GM21367 (cell line): ENCODE measurements around the gene PDE11A.

Experiments
- ATAC-seq: cut with Tn5 transposase; IDR thresholded peaks from one replicate; pipeline ENCODE4 v1.9.1; 2021; ENCODE audit not compliant: unreplicated experiment

Gene PDE11A

DNA sequence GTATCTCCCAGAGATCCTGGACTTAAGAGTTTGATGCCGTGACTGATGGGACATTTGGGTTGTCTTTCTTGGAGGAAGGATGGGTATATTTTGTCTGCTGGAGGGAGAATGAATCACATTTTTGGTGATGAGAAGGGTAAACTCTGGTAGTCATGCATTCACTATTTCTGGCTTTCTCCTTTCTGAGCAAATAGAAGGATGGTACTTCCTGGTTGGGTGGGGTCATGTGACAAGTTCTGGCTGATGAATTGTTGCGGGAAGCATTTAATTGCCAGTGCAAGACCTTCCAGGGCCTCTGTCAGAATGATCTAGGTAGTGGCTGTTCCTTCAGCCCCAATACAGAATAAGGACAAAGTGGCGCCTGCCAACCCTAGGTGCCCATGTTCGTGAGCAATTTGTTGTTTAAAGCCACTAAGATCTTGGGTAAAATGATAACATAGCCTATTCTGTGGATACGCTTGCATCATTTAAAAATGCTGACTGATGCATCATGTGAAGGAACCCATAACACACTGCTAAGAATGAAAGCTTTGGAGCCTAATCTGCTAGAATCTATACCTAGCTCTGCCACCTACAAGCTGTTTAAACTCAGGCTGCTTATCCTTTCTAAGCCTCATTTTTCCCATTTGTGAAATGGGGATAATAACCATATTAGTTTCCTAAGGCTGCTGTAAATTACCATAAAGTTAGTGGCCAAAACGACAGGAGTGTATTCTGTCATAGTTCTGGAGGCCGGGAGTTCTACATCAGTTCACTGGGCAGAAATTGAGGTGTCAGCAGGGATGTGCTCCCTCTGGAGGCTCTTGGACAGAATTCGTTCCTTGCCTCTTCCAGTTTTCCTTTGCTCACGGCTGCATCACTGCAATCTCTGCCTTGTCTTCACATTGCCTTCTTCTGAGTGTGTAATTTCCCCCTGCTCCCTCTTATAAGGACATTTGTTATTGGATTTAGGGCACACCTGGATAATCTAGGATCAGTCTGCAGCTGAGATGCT lies 398.7 kb downstream of the PDE11A start:
- ATAC-seq = no peak

DNA sequence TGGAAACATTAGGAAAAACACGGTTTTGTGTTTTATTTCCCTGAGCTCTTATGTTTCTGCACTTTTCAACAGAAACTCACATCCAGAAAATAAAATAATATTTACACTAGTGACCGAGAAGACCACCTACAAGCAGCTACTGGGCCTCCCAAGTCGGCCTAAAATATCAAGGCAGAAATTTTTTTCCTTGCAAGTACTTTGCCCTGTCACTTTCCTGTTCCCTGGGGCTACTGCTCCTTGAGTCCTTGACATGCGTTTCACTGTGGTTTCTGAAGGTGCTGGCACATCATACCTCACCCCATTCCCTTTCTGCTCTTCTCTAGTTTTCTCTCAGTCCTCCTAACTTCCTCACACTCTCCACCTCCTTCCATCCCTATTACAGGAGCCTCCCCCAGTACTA lies 400.9 kb downstream of the PDE11A start:
- ATAC-seq = no peak

DNA sequence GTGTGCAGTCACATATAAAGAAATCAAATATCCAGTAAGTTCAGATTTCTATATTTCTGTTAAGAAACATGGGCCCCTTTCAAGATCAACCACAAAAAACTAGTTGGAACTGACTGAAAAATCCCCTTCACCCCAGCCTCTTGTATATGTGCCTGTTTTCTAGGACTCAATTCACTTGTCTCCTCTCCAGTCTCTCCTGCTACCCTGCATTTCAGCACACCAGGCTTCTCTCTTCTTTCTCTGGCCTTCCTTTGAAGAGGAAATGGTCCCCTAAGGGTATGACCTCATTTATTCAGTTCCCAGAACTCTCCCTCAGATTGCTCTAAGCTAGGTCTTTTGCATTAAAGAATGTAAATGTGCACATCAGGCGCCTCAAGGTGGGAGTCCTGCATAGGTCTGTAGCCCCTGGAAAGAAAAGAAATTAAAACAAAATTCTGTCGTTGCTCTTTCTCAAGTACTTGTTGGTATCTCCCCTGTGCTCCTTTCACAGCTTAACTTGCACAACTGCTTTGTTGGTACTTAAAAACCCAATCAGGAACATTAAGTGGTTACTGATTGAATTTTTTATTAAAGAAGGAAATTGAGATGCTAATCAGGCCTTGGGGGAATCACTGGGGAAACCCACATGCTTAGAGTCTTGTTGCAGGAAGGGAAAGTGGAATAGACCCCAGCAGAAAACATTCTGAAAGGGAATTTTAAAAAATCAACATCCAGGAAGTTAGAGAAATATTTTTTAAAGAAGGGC lies 401.6 kb downstream of the PDE11A start:
- ATAC-seq = no peak

DNA sequence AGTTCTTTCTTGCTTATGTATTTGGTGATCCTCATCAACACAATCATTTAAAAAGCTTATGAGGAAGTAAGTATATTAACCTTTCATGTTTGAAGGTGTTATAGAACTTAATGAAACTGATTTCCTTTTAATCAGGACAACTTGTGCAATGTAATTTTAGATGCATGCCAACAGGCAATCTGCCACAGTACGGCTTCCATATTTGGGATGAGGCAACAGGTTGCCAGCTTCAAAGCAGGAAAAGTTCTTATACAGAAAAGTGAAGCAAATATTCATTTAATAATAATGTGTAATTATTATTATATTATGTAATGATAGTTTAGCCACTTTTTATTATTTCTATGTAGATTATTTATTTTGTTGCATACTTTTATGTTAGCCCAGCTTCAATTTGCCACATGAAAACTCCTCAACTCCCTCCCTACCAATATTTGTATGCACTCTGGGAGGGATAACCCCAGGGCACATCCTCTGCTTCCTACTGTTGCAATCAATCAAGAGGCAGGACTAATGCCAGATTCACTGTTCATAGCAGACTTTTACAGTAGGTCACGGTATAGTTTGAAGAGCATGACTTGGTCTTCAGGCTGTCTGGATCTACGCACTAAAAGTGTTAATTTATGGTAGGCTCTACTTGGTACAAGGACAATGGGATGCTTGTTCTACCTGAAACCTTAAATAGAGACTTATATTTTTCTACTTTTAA lies 402.8 kb downstream of the PDE11A start:
- no peak for ATAC-seq

DNA sequence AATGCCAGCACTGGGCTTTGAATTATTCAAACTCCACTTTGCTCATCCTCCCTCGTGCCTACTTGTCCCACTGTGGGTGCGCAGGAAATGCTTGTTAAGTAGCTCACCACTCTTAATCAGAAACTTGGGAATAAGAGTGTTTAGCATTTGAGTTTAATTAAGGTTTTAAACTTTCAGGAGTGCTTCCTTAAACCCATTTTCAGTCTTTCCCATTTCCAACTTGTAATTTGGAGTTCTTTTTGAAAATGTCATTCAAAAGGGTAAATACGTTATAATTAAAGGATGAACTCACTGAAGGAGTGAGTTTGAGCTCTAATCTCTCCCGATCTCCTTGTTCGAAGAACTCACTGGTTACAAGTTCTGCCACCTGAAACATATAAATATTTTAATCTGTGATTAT lies 403.4 kb downstream of the PDE11A start:
- no peak for ATAC-seq

DNA sequence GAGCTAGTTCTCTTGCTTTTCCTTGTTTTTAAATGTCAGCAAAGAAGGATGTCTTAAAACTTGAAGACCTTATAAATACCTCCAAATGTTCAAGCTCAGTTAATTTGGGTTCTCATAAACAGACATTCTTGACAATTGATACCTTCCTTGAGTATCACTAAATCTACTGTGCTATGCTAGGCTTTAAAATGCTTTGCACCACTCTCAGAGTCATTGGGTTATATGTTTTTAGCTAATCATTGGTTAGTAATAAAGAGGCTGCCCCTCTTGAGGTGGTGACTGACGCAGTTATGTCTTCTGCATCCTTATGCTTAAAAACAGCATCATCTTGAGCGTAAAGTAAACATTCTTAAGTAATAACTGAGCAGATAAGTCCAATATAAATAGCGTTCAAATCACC lies 404.0 kb downstream of the PDE11A start:
- no peak for ATAC-seq

DNA sequence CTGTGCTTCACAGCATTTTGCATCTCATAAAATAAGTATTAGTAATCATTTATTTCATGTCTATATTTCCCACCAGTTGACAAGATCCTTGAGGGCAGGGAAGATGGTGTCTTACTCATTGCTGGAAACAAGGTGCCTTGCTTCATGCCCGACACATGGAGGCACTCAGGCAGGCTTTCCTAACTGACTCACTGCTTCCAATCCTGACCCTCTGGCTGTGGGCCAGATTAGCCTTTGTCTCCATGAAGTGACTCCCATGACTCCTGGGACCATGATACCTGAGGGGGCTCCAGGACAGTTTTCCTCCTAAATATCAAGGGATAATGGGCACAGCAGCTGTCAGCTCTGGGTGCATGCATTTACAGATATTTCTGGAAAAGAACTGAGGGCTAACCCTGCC lies 405.0 kb downstream of the PDE11A start:
- no peak for ATAC-seq

DNA sequence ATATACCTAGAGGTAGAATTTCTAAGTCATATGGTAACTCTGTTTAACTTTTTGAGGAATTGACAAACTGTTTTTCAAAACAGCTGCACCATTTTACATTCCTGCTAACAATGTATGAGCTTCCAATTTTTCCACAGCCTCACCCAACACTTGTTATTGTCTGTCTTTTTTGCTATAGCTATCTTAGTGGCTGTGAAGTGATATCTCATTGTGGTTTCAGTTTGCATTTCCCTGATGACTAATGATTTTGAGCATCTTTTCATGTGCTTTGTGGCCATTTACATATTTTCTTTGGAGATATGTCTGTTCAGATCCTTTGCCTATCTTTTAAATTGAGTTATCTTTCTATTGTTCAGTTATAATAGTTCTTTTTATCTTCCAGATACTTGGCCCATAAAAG lies 406.2 kb downstream of the PDE11A start:
- ATAC-seq = no peak

DNA sequence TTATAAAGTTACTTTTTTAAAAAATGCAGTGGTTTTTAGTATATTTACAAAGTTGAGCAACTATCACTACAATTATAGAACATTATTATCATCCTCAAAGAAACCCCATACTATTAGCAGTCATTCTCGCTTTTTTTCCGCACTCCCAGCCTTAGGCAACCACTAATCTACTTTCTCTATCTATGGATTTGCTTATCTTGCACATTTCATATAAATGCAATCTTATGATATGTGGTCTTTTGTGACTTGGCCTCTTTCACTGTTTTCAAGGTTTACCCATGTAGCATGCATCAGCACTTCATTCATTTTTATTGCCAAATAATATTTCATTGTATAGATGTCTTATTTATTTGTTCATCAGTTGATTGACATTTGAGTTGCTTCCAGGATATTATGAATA lies 406.6 kb downstream of the PDE11A start:
- ATAC-seq = no peak

DNA sequence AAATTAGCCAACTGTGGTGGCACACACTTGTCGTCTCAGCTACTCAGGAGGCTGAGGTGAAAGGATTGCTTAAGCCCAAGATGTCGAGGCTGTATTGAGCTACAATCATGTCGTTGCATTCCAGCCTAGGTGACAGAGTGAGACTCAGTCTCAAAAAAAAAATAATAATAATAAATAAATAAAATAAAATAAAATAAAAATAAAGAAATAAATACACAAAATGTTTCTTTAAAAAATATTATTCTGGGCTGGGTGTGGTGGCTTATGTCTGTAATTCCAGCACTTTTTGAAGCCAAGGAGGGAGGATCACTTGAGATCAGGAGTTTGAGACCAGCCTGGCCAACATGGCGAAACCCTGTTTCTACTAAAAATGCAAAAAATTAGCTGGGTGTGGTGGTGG lies 407.2 kb downstream of the PDE11A start:
- no peak for ATAC-seq

DNA sequence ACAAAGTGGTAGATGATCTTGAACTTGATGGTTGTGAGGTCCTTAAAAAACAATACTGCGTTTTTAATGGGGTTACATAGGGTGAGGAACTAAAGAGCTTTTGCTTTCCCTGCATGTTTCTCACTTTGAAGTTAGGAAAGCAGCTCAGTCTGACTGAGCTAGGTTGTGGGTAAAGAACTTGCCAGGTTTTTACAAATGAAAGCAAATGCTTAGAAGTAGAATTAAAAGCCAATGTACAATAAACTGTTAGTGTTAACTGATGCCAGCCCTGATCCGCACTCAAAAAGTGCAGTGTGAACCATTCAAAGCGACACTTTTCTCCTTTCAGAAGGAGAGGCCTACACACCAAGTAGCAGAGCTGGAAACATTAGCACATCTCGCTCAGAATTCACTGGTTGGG lies 409.7 kb downstream of the PDE11A start:
- ATAC-seq = no peak

DNA sequence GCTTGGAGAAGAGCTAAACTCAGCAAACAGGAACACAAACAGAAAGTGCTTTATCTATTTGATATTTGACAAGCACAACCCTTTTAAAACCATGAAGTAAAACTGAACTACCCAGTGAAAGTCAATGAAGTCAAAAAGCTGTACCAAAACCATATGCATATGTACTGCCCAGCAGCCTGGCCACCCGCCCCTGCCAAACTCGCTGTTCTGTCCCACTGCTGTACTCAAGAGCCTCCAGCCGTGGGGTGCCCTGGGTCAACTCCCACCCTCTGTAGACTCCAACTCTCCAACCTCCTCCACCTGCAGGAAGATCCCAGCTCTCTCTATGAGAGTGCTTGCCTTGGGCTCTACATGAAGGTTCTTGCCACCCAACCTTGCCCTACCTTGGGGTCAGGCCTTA lies 411.8 kb downstream of the PDE11A start:
- ATAC-seq = no peak

DNA sequence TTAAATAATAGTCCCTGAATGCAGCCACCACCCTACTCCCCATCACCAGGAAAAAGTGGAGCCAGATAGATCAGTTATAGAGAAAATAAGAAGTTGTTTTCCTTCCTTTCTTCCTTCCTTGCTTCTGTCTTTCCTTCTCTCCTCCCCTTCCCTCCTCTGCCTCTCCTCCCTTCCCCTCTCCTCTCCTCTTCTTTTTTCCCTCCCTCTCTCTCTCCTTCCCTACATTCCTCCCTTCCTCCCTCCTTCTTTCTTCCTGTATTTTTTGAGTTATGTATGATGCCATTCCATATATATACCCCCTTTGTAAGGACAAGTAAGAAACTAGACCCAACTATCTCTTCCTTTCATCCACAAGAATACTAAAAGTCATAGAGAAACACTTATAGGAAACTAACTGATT lies 414.3 kb downstream of the PDE11A start:
- no peak for ATAC-seq

DNA sequence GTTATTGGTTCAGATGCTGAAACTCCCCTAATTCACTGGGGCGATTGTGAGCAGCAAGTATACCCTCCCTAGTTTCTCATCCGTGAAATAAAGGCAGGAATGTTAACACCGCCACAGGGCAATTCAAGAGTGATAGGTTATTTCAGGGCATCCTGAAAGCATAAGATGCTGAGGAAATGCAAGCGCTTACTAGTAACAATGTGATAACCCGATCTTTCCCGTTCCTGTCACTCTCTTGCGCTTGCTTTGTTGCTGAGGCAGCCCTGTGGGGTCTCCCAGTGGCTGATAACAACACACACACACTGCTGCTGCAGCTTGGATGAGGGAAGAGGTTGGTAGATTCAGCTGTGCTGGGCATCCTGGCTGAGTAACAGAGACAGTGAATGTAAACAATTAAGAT lies 420.7 kb downstream of the PDE11A start:
- no peak for ATAC-seq

DNA sequence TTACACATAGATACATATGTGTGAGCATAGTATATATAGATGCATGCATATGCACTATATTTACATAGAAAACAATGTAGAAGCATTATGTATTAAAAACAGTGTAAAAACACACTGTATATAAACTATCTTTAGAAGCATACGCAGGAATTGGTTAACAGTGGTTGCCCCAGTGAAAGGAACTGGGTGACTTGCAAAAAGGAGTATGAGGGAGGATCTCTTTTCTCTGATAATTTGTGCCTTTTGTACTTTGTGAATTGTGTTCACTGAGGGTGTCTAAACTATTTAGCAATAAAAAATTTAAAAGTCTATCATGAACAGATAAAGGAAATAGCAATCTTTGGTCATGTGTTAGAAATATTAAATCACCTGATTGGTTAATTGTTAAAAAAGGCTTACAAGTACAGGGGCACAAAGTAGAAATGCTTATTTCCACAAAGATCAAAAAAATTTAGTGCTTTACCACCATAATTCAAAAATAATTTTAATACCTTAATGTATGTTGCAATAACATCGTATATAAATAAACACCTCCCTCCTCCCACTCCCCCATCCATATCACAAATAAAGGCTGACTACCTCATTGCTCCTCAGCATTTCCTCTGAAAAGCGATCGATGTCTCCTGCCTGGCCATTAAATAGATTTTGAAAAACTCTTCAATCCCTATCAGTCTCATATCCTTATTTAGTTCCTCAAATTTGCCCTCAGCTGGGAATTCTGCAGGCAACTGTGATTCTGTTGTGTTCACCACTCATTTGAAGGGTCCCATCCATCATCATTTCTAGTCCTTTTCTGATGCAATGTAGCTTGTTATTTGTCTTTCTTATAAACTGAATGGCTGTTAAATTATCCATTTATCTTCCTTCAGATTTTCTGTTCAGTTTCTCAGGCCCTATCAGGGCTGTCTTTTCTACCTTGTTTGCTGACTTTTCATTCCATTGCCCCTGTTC lies 422.7 kb downstream of the PDE11A start:
- ATAC-seq = no peak

DNA sequence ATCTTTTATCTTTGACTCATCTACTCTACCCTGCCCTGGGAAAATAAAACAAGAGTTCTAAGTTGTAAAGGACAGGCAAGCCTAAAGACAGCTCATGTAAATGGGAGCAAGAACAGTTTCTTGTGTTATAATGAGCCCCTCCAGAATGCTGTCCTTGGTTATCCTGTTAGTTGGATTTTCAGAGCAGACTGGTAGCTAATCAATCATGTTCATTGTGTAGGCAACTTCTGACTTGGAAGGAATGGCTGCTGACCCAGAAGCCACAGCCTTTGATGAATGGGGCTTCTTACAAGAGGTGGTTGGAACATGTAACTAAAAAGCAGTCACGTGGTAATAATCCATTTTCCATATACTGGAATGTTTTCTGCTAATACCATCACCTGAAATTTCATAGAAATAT lies 425.8 kb downstream of the PDE11A start:
- no peak for ATAC-seq

DNA sequence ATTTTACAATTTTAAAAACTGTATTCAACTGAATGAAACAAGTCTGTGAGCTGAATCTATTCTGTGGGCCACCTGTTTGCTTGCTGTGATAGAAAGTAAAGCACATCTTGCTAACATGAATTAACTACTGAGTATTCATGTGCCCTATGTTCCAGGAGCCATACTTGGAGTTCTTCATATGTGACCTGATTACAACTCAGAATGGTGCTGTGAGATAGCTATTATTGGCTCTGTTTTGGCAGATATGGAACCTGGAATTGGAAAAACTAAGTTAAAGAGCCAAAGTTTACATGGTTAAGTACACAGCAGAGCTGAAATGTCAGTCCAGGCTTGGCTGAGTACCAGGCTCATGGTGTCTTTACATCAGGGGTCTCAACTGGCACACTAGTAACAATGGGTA lies 426.3 kb downstream of the PDE11A start:
- ATAC-seq = no peak

DNA sequence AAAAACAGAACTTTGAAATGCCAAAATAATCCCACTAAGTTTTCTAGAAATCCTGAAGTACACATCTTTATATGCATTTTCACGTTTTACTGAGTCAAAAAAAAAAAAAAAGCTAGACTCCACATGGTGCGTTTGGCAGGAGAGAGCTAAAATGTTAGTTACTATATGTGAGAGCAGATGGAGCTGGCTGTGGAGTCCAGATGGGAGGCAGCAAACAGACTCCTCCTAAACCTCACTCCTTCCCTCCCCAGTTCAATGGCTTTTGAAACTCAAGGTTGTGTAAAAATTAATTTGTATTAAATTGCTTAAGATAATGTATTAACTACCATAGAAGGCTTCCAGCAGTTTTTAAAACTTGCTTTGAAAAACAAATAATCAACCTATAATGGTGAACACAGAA lies 431.2 kb downstream of the PDE11A start:
- no peak for ATAC-seq

DNA sequence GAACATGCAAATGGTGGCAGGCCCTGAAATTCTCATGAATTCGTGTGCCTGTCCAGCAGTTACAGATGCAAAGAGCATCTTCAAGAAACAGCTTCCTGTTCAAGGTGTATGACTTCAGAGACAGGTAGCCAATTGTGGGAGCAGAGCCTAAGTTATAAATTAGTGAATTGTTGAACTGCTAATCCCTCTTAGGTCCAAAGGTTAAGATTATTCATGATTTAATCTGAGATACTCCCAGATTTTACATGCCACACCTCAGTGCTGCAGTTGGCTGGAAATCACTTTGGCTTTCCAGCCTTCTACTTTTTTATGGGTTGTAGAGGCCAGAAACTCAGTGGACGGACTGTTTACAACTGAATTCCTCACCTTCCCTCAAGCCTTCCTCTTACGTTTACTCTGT lies 432.2 kb downstream of the PDE11A start:
- no peak for ATAC-seq

DNA sequence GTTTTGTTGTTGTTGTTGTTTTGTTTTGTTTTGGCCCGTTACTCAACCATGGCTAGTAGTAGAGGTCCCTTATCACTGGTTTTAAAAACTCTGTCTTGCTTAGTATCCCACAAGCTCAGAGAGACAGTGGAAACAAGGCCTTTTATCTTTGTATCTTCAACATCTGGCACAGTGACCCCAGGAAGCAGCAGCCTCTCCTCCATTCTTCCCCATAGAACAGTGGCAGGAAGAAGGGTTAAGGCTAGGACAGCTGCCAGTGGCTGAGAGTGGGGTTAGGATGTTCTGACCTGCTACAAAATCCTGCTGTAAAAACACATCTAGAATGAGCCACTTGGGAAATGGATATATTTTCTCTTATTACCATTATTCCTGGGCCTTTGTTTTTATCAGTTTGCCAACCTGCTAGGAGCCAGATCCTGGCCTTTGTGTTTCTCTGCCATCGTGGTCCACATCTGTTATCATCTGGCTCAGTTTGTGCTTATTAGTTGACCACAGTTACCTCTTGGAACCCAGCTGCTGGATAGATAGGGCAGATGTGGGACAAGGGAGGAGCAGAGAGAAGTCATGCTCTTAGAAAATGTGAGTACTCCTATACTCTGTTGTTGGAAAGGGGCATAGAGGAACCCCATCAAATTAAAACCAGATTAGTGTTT lies 433.2 kb downstream of the PDE11A start:
- ATAC-seq = no peak
